SU-DHL-6 (cell line): ENCODE measurements around the gene CBFA2T2.

ENCODE experiments used
- H2AFZ ChIP-seq: fragments of 200-600 bp; sonication (generic); 2 replicates; pipeline ENCODE4 v1.6.1; 2014; ENCODE audit warnings: low read depth, mild to moderate bottlenecking, moderate library complexity, mixed read lengths, antibody characterized with exemption, low read length; ENCODE audit not compliant: severe bottlenecking
- H3F3A ChIP-seq: fragments of 200-600 bp; shearing (Covaris generic); 2 replicates; pipeline ENCODE4 v1.6.0; 2016; ENCODE audit warnings: antibody characterized with exemption, mild to moderate bottlenecking; ENCODE audit not compliant: insufficient read depth
- H3K27ac ChIP-seq: fragments of 200-600 bp; sonication (generic); 2 replicates; pipeline ENCODE4 v1.5.1; 2016; ENCODE audit warnings: low read depth, mild to moderate bottlenecking, low read length, moderate library complexity, mixed read lengths
- H3K27me3 ChIP-seq: fragments of 200-600 bp; sonication (generic), shearing (Covaris generic); 2 replicates; pipeline ENCODE4 v1.6.0; 2014; ENCODE audit warnings: mild to moderate bottlenecking, low read length
- H3K36me3 ChIP-seq: fragments of 200-600 bp; sonication (generic); 2 replicates; pipeline ENCODE4 v1.6.1; 2014; ENCODE audit warnings: mild to moderate bottlenecking, low read length, mixed read lengths
- H3K4me2 ChIP-seq: fragments of 300-600, 200-600 bp; shearing (Covaris generic), sonication (generic); 2 replicates; pipeline ENCODE4 v1.6.0; 2014; ENCODE audit warnings: low read length, low read depth, mild to moderate bottlenecking; ENCODE audit not compliant: poor library complexity, severe bottlenecking
- H3K4me3 ChIP-seq: fragments of 200-600 bp; sonication (generic); 2 replicates; pipeline ENCODE4 v1.5.1; 2014; ENCODE audit warnings: antibody characterized with exemption, low read length, mild to moderate bottlenecking, mixed read lengths; ENCODE audit not compliant: insufficient read depth, poor library complexity, severe bottlenecking
- H3K79me2 ChIP-seq: fragments of 200-600 bp; sonication (generic); 2 replicates; pipeline ENCODE4 v1.6.1; 2014; ENCODE audit warnings: mild to moderate bottlenecking, low read length, moderate library complexity; ENCODE audit not compliant: insufficient read depth
- H3K9ac ChIP-seq: fragments of 200-600 bp; sonication (generic); 2 replicates; pipeline ENCODE4 v1.7.0; 2014; ENCODE audit warnings: mild to moderate bottlenecking, low read length
- H3K9me2 ChIP-seq: fragments of 200-600 bp; sonication (generic); replicated peaks from 2 replicates; pipeline ENCODE4 v1.6.1; 2014; ENCODE audit warnings: low read length; ENCODE audit not compliant: insufficient read depth
- H3K9me3 ChIP-seq: fragments of 200-600 bp; sonication (generic); 2 replicates; pipeline ENCODE4 v1.6.1; 2014; ENCODE audit warnings: low read length, mixed read lengths; ENCODE audit not compliant: insufficient read depth
- H4K20me1 ChIP-seq: fragments of 200-600 bp; sonication (generic); 2 replicates; pipeline ENCODE4 v1.6.1; 2014; ENCODE audit warnings: low read depth, mild to moderate bottlenecking, antibody characterized with exemption, low read length, moderate library complexity, mixed read lengths
- EZH2phosphoT487 ChIP-seq: fragments of 200-600 bp; sonication (generic), shearing (Covaris generic); conservative IDR thresholded peaks from 2 replicates; pipeline ENCODE4 v1.6.1; 2018; ENCODE audit warnings: mild to moderate bottlenecking, antibody characterized with exemption, low read length, moderate library complexity, mixed read lengths
- TF ChIP-seq, protein P1 (sequence below): fragments of 200-600 bp; sonication (generic); IDR thresholded peaks from one replicate; pipeline ENCODE4 v1.5.1; 2017; ENCODE audit warnings: antibody characterized with exemption, mild to moderate bottlenecking, low read length, moderate library complexity; ENCODE audit not compliant: insufficient read depth, poor library complexity, severe bottlenecking

CBFA2T2 gene

DNA sequence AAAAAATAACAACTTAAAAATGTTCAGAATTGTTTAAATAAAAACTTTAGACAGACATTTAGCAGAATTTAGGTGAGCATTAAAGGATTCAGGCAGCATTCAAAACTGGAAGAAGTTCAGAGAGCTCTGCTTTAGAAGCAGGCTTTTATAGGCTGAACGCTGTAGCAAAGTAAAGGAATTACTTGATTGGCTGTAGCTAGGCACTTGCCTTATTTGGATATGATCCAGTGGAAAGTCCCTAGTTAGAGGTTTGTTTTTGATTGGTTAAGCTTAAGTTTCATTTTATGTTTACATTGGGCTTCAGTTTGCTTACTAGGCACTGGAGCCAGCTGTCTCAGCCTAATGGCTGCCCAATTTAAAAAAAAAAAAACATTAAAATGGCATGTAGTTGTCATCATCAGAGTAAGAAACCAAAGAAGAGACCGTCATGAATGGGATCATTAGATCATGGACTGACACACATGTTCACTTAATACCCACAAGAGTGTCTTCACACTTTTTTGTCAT, 65.1 kb downstream of the CBFA2T2 start:
- Histone ChIP-seq H3K9me2 (no peaks in the 10 kb centered on the region), H3K36me3 (no peaks in the 10 kb centered on the region), H4K20me1 (no peaks in the 10 kb centered on the region), H3K4me2 (peak overlapping the region; percentile 94), H3K79me2 (no peaks in the 10 kb centered on the region), H3K9ac (peak overlapping the region; percentile 33), H3K9me3 (no peaks in the 10 kb centered on the region), H3K4me3 (peak overlapping the region; percentile 32), H3F3A (peaks cover 15% of the 10 kb centered on the region), H3K27ac (peak overlapping the region; percentile 85), H3K27me3 (no peaks in the 10 kb centered on the region), H2AFZ (peak overlapping the region; percentile 33)
- TF ChIP-seq, protein P1, sequence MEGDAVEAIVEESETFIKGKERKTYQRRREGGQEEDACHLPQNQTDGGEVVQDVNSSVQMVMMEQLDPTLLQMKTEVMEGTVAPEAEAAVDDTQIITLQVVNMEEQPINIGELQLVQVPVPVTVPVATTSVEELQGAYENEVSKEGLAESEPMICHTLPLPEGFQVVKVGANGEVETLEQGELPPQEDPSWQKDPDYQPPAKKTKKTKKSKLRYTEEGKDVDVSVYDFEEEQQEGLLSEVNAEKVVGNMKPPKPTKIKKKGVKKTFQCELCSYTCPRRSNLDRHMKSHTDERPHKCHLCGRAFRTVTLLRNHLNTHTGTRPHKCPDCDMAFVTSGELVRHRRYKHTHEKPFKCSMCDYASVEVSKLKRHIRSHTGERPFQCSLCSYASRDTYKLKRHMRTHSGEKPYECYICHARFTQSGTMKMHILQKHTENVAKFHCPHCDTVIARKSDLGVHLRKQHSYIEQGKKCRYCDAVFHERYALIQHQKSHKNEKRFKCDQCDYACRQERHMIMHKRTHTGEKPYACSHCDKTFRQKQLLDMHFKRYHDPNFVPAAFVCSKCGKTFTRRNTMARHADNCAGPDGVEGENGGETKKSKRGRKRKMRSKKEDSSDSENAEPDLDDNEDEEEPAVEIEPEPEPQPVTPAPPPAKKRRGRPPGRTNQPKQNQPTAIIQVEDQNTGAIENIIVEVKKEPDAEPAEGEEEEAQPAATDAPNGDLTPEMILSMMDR: no peak
- no peak for TF ChIP-seq EZH2phosphoT487

DNA sequence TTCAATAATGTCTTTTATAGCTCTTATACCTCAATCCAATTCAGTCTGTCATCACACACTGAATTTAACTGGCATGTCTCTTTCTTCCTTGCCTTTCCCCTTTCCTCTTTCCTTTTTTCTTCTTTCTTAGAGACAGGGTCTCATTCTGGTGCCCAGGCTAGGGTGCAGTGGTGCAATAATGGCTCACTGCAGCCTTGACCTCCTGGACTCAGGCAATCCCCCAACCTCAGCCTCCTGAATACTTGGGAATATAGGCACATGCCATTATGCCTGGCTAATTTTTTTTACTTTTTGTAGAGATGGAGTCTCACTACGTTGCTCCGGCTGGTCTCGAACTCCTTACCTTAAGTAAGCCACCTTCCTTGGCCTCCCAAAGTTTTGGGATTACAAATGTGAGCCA, 65.9 kb downstream of the CBFA2T2 start:
- Histone ChIP-seq H3K36me3 (no peaks in the 10 kb centered on the region), H3K27ac (peak overlapping the region; percentile 85), H3K4me3 (no peak overlapping the region), H3K9me3 (no peaks in the 10 kb centered on the region), H3K9ac (no peak overlapping the region), H3K9me2 (no peaks in the 10 kb centered on the region), H4K20me1 (no peaks in the 10 kb centered on the region), H2AFZ (no peak overlapping the region), H3K4me2 (peak overlapping the region; percentile 94), H3K79me2 (no peaks in the 10 kb centered on the region), H3K27me3 (no peaks in the 10 kb centered on the region), H3F3A (peaks cover 15% of the 10 kb centered on the region)
- TF ChIP-seq, protein P1: no peak

DNA sequence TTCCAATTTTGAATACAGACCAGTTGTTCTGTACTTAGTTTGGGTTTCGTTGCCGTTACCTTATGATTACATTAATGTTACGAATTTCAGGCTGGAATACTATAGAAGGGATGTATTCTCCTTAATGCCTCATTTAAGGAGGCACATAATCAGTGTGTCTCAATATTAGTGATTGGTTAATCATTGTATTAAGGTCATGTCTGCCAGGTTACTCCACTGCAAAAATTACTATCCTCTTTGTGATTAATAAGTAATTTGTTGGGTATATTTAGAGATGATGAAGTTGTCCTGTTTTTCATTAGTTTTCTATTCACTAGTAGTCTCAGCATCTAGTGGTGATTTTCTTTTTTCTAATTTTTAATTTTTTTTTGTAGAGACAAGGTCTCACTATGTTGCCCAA, 66.3 kb downstream of the CBFA2T2 start:
- TF ChIP-seq, protein P1: no peak
- no peak for TF ChIP-seq EZH2phosphoT487
- no peaks in the 10 kb centered on the region for H4K20me1 ChIP-seq
- no peak overlapping the region for H3K27ac ChIP-seq
- no peaks in the 10 kb centered on the region for H3K79me2 ChIP-seq
- H2AFZ ChIP-seq: no peak overlapping the region
- no peaks in the 10 kb centered on the region for H3K36me3 ChIP-seq
- H3K4me3 ChIP-seq: no peak overlapping the region
- H3K9ac ChIP-seq: no peak overlapping the region
- H3F3A ChIP-seq: peaks cover 15% of the 10 kb centered on the region
- no peaks in the 10 kb centered on the region for H3K27me3 ChIP-seq
- no peaks in the 10 kb centered on the region for H3K9me3 ChIP-seq
- no peaks in the 10 kb centered on the region for H3K9me2 ChIP-seq
- H3K4me2 ChIP-seq: no peak overlapping the region
